GM12873 (cell line): ENCODE measurements around the gene ZNF469.

Source experiments
- TF ChIP-seq, protein P1 (sequence below): IDR thresholded peaks from 2 replicates; pipeline ENCODE4 v1.5.1; 2012; ENCODE audit warnings: low read depth, mild to moderate bottlenecking, moderate library complexity, low read length, control low read depth; ENCODE audit not compliant: insufficient read depth; ENCODE audit errors: missing control alignments

ZNF469 gene

DNA sequence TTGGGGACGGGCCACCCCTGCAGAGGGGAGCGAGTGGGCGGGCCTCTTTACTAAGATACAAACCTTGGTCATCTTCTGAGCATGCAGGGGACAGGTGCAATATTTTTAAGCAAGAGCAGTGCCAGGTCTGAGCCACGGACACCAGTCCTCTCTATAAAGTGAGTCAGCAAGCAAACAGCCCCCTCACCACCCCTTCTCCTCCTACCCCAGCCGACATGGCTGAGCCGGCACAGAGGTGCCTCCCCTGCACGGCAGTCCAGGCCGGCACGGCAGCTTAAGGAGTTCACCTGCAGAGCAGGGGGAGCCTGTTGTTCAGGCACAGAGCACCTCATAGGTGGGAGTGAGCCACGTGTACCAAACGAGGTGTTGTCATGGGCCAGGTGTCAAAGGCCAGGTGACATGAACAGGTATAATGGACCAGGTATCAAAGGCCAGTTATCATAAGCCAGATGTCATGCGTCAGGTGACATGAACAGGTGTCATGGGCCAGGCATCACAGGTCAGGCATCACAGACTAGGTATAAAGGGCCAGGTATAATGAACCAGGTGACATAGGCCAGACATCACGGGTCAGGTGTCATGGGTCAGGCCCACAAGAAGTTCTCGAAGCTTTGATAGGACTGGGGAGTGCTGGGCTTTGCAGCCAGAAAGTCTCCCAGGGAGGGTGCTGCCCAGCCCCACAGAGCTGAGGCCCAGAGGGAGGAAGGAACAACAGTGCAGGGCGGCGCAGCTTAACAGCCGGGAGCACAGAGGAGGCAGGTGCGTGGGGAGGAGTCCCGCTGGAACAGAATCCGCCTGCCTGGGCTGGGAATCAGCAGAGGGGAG, 42.6 kb upstream of the ZNF469 start:
- TF ChIP-seq, protein P1, sequence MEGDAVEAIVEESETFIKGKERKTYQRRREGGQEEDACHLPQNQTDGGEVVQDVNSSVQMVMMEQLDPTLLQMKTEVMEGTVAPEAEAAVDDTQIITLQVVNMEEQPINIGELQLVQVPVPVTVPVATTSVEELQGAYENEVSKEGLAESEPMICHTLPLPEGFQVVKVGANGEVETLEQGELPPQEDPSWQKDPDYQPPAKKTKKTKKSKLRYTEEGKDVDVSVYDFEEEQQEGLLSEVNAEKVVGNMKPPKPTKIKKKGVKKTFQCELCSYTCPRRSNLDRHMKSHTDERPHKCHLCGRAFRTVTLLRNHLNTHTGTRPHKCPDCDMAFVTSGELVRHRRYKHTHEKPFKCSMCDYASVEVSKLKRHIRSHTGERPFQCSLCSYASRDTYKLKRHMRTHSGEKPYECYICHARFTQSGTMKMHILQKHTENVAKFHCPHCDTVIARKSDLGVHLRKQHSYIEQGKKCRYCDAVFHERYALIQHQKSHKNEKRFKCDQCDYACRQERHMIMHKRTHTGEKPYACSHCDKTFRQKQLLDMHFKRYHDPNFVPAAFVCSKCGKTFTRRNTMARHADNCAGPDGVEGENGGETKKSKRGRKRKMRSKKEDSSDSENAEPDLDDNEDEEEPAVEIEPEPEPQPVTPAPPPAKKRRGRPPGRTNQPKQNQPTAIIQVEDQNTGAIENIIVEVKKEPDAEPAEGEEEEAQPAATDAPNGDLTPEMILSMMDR = no peak

DNA sequence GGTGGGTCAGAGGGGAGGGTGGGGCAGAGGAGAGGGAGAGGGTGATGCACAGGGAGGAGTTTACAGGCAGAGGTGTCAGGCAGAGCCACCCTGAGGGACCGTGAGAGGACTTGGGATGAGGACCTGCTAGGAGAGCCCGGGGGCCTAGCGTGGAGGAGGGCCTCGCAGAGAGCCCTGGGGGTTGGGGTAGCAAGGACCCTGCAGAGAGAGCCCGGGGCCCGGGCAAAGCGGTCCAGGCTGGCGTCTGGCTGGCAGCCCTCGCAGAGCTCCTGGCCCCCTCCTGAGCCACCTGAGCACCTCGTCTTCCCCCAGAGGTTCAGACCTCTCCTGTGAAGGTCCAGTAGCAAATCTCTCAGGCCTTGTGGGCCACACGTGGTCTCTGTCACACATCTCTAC, 42.0 kb upstream of the ZNF469 start:
- TF ChIP-seq, protein P1 = no peak

DNA sequence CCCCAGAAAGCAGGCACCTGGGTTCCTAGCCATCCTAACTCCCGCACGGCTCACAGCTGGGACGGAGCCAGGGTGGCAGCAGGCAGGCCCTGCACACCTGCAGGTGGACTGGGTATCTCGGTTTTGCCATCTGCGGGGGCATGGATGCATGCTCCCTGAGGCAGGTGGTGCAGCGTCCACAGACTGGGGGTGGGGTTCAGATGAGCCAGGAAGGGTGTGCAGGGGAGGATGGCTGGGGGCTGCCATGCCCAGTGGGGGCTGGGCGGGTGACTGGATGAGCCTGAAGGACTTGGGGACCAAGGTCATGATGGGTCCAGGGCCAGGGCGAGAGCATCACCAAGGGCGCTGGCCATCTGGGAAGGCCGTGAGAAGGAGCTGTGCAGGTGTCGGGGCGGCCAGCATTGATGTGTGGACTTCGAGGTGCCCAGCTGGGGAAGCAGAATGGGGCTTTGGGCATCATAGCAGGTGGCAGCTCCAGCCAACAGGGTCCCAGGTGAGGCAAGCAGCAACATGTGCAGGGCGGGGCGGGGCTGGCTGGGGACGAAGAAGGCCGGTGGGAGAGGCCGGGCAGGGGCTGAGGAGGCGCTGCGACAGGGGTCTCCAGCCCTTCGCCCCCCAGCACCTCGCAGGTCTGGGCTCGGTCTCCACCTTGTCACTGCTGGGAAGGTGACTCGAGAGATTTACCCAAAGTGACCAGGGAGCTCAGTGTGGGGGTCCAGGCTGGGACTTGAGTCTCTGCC, 41.0 kb upstream of the ZNF469 start:
- TF ChIP-seq, protein P1 = no peak

DNA sequence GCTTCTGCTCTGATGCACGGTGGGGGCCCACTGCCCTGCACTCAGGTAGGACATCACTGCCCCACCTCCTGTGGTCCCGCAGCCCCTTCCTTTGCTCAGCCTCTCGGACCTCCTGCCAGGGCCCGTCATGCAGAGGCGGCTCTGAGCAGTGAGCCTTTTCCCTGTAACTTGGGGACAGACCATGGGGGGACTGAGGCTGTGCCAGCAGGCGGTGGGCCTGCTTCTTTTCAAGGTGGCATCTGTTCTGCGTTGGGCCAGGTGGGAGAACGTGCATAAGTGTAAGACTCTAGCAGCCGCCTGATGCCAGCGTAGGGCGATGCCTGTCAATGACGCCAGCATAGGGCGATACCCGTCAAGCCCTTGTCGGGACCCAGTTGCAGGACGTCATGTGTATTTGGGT, 40.3 kb upstream of the ZNF469 start:
- TF ChIP-seq, protein P1 = no peak

DNA sequence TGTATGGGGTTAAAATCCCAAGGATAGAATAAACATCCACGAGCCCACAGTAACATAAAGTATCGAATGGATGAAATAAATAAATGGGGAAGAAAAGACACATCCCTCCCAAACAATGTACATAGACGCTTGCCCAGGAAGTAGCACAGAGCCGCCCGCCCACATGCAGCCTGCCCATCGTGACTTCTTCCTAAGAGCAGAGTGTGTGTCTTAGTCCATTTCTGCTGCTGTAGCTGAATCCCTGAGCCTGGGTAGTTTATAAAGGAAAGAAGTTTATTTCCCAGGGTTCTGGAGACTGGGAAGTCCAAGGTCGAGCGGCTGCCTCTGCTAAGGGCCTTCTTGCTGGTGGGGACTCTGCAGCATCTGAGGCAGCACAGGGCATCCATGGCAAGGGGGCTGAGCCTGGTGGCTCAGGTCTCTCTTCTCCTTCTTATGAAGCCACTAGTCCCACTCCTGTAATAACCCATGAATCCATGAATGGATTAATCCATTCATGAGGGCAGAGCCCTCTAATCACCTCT, 39.4 kb upstream of the ZNF469 start:
- TF ChIP-seq, protein P1 = no peak

DNA sequence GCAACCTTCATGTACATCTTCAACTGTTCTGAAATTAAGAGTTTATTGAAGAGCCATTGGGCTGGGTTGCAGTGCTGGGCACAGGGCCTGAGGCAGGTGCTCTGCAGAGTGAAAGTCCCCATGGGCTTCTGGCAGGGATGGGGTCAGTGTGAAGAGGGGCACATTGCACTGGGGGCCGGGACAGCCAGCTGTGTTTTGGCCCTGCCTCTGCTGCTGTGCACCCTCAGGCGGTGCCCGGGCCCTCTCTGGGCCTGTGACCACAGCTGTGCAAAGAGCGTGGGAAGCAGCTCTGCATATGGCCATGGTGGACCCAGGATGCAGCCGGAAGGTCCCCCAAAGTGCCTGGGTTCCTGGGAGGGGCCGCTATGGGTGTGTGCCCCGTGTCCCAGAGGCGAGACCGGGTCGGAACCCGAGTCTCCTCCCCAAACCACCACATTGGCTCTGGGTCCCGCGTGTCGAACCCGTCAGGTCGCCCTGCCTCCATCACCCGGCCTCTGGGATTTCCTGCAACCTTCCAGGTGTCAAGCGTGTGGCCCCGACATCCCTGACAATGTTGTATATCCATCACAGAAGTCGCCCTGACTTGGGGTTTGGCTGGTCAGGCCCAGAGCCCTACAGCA, 38.2 kb upstream of the ZNF469 start:
- TF ChIP-seq, protein P1 = no peak
